Nephron progenitor cell (in vitro differentiated cells): ENCODE data around the gene TMEM130.
A peak's percentile ranks its signal among the peaks of the same experiment; 100 is the strongest.

Source experiments
- DNase-seq: peaks from one replicate; pipeline ENCODE4 v3.0.0; 2021
- H3K27ac Mint-ChIP-seq: 2 replicates; pipeline ENCODE4 v1.8.0; 2021; ENCODE audit warnings: mild to moderate bottlenecking, moderate library complexity, mixed read lengths
- H3K27me3 Mint-ChIP-seq: 2 replicates; pipeline ENCODE4 v1.8.0; 2021; ENCODE audit warnings: mild to moderate bottlenecking, low read depth, mixed read lengths; ENCODE audit not compliant: poor library complexity
- H3K36me3 Mint-ChIP-seq: 2 replicates; pipeline ENCODE4 v1.8.0; 2021; ENCODE audit warnings: low read depth, mixed read lengths
- H3K4me1 Mint-ChIP-seq: 2 replicates; pipeline ENCODE4 v1.8.0; 2021; ENCODE audit warnings: mixed read lengths
- H3K4me3 Mint-ChIP-seq: 2 replicates; pipeline ENCODE4 v1.8.0; 2021; ENCODE audit warnings: mild to moderate bottlenecking, moderate library complexity, mixed read lengths
- H3K9me3 Mint-ChIP-seq: 2 replicates; pipeline ENCODE4 v1.8.0; 2021; ENCODE audit warnings: mild to moderate bottlenecking, moderate library complexity, mixed read lengths
- CTCF ChIP-seq: fragments of 200-600 bp; sonication (generic); IDR thresholded peaks from 2 replicates; pipeline ENCODE4 v1.5.0; 2021; ENCODE audit warnings: antibody characterized with exemption

The TMEM130 gene

GRCh38 chr7:98808751-98809460, 60.9 kb downstream of the TMEM130 start:
- H3K36me3 Mint-ChIP-seq: no peaks in the 10 kb centered on the region

GRCh38 chr7:98807068-98808048, 62.5 kb downstream of the TMEM130 start:
- H3K4me1 Mint-ChIP-seq: peaks cover 4% of the 10 kb centered on the region
- peaks cover 6% of the 10 kb centered on the region for H3K27me3 Mint-ChIP-seq
- H3K27ac Mint-ChIP-seq: no peak overlapping the region
- no peaks in the 10 kb centered on the region for H3K36me3 Mint-ChIP-seq
- TF ChIP-seq CTCF: no peak
- H3K9me3 Mint-ChIP-seq: peaks cover 20% of the 10 kb centered on the region
- H3K4me3 Mint-ChIP-seq: no peak overlapping the region
- no peak for DNase-seq

More at GRCh38 chr7:98808751-98809460, 60.9 kb downstream of the TMEM130 start:
- no peaks in the 10 kb centered on the region for H3K4me1 Mint-ChIP-seq
- H3K27me3 Mint-ChIP-seq: peaks cover 6% of the 10 kb centered on the region
- DNase-seq: no peak
- no peak overlapping the region for H3K4me3 Mint-ChIP-seq
- H3K9me3 Mint-ChIP-seq: peaks cover 20% of the 10 kb centered on the region
- no peak overlapping the region for H3K27ac Mint-ChIP-seq
- TF ChIP-seq CTCF: no peak

GRCh38 chr7:98805956-98806838, 63.6 kb downstream of the TMEM130 start:
- Mint-ChIP-seq H3K27ac (no peak overlapping the region), H3K9me3 (peaks cover 19% of the 10 kb centered on the region), H3K36me3 (no peaks in the 10 kb centered on the region), H3K4me1 (peaks cover 8% of the 10 kb centered on the region), H3K4me3 (no peak overlapping the region), H3K27me3 (peaks cover 6% of the 10 kb centered on the region)
- no peak for TF ChIP-seq CTCF
- no peak for DNase-seq

- H3K36me3 Mint-ChIP-seq: no peaks in the 10 kb centered on the region
- H3K4me3 Mint-ChIP-seq: no peak overlapping the region
- H3K9me3 Mint-ChIP-seq: peaks cover 18% of the 10 kb centered on the region
- peaks cover 12% of the 10 kb centered on the region for H3K27me3 Mint-ChIP-seq
- H3K4me1 Mint-ChIP-seq: peaks cover 8% of the 10 kb centered on the region
- no peak for DNase-seq
- peak overlapping the region; percentile 85 for H3K27ac Mint-ChIP-seq
- TF ChIP-seq CTCF: no peak
Measured at GRCh38 chr7:98802781-98803110, 67.1 kb downstream of the TMEM130 start.

- TF ChIP-seq CTCF: no peak
- DNase-seq: peak; percentile 55
- Mint-ChIP-seq H3K4me1 (peaks cover 8% of the 10 kb centered on the region), H3K4me3 (no peak overlapping the region), H3K27ac (peak overlapping the region; percentile 85), H3K9me3 (peaks cover 18% of the 10 kb centered on the region), H3K36me3 (no peaks in the 10 kb centered on the region), H3K27me3 (peaks cover 13% of the 10 kb centered on the region)
Measured at GRCh38 chr7:98802088-98802780, 67.6 kb downstream of the TMEM130 start.
